HG03565 (cell line): ENCODE data around the gene LHX6.

Experiments
- ATAC-seq: cut with Tn5 transposase; IDR thresholded peaks from one replicate; pipeline ENCODE4 v1.9.1; 2021; ENCODE audit warnings: mild to moderate bottlenecking, moderate library complexity; ENCODE audit not compliant: unreplicated experiment

LHX6 gene

GRCh38 chr9:122216798-122217418, 11.8 kb downstream of the LHX6 start:
- no peak for ATAC-seq

DNA sequence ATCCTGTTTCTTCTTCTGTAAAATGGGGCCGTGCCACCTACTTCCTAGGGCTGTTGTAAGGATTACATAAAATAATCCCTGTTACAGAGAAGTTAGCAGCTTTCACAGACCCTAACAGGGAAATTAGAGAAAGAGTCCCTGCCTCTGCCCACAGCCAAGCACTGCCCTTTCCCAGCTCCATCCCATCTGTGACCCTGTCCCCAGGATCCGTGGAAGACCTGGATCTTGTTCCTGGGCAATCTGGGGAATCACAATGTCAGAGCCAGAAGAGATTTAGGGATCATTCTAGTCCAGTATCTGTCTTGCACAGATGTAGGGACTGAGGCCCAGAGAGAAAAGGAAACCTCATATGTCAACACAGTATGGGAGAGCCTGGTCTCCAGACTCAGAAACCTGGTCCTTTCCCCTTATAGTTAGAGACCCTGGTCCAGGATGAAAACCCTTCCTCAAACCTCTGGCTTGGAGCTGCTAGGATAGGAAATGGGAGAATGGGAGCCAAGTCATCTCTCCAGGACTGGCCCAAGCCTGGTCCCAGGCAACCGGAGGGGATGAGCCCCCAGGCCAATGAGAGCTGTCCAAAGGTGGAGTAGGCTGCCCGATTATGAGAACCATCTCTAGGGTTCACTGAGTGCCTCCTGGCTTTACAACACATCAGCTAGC, 12.5 kb downstream of the LHX6 start:
- ATAC-seq = no peak

DNA sequence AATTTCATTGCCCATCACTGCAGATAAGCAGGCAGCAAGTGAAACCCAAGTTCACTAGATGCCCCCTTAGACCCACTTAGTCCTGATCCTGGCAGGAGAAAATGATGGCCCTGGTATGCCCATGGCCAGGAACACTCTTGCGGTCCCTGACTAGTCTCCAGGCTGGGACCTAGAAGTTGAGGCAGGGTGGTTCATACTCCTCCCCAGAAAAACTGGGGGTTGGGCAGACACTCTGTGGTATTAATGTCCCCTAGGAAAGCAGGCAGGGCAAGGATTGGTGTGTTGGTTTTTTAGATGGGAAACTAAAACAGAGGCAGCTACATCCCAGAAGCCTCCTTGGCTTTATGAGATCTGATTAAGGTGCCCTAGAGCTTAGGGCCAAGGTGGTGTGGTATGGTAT, 13.1 kb downstream of the LHX6 start:
- ATAC-seq = no peak

DNA sequence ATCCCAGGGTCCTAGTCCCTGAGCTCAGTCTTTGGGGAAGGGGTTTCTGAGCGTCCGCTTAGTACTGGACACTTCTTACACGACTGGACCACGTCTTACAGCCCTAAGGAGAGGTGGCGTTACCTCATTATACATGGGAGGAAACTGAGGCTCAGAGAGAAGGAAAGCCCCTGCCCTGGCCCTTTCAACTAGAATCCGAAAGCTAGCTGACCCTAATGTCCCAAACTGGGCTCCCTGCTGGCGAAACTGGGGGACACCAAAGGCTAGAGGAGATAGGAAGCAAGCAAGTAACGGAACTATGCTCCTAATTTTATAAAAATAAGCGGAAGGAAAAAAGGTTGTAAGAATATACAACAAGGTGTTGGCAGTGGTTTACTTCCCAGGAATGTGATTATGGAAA, 14.2 kb downstream of the LHX6 start:
- no peak for ATAC-seq

GRCh38 chr9:122213589-122214413, 15.0 kb downstream of the LHX6 start:
- ATAC-seq = peak; percentile 44

GRCh38 chr9:122213102-122213588, 15.6 kb downstream of the LHX6 start:
- no peak for ATAC-seq

DNA sequence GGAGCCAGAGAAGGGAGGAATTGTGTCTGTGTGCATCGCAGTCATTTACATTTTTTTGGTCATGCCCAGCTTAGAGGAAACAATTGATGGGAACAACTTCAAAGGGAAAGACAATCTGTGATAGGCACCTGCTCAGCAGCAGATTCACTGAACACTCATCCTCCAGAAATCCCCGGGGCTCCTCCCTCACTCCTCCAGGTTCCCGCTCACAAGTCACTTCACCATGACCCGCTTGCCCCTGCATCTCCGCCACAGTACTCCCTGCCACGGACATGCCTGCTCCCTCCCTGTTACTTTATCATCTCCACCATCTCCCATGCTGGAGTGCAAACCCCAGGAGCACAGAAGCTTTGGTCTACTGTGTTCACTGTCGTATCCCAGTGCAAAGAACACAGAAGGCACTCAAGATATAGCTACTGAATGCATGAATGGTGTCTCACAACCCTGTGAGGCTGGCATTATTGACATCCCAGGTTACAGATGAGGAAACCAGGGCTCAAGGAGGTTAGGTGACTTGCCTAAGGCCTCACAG, 16.2 kb downstream of the LHX6 start:
- ATAC-seq = no peak

GRCh38 chr9:122209451-122209850, 19.3 kb downstream of the LHX6 start:
- no peak for ATAC-seq

- no peak for ATAC-seq
These were observed 21.7 kb downstream of the LHX6 start for GRCh38 chr9:122207096-122207495.

- ATAC-seq = no peak
These were observed 22.4 kb downstream of the LHX6 start for GRCh38 chr9:122206118-122207046.

- ATAC-seq = no peak
These were observed 23.6 kb downstream of the LHX6 start for GRCh38 chr9:122205176-122205575.

GRCh38 chr9:122204491-122204890, 24.3 kb downstream of the LHX6 start:
- no peak for ATAC-seq

DNA sequence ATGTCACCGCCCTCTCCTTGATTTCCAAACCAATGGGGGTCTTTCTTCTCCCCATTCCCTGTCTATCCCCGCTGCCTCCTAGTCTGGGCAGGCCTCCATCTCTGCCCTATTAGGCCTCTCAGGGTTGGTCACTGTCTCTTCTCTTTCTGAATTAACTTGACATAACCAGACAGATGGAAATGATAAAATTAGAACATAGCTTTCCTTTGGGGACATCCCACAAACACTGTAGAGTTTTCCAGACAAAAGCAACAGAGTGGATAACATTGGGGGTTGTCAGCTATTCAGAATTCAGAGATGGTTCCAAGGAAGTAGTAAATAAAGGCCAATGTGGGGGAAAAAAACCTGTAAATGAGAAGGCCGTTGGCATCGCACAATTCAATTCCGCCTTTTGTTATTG, 24.7 kb downstream of the LHX6 start:
- no peak for ATAC-seq

GRCh38 chr9:122202111-122202510, 26.6 kb downstream of the LHX6 start:
- no peak for ATAC-seq

- ATAC-seq = no peak
These were observed 27.1 kb downstream of the LHX6 start for GRCh38 chr9:122201641-122202040.

DNA sequence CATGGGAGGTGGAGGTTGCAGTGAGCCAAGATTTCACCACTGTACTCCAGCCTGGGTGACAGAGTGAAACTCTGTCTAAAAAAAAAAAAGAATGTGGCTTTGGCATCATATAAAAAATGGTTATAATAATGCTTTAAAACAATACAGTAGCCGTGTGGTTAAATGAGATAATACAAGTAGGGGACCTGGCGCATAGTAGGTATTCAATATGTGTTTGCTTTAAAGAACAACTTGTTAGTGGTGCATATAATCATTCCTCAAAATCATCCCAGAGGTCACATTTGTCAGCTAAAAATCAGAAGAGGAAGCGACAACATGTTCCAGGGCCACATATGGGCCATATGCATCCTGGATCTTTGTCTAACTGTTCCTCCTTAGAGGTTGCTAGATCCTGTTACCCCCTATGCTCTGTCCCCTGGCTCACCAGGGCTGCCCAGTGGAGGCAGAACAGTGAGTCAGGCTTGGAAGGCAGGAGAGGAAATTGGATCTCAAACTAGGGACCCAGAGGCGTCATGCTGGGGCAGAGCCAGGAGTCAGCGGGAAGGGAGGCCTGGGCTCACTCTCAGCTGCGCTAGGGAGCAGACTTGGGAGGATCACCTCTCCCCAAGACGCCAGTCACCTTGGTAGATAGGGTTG, 27.7 kb downstream of the LHX6 start:
- no peak for ATAC-seq

DNA sequence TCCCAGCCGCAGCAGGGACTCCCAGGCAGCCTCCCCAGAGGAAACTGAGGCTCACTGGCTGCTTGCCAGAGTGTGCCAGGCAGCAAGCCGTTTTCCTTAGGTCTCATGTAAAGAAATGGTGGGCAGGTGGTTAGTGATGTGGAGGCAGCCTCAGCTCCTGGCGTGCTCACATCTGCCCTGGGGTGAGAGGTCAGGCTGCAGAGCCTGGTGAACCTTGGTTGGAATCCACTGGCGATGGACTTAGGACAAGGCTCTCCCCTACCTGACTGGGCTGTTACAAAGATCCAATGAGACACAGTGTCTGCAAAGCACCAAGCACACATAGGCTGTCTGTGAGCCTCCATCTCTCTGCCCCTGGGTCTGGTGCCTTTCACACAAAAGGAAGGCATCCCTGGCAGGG, 30.9 kb downstream of the LHX6 start:
- no peak for ATAC-seq

DNA sequence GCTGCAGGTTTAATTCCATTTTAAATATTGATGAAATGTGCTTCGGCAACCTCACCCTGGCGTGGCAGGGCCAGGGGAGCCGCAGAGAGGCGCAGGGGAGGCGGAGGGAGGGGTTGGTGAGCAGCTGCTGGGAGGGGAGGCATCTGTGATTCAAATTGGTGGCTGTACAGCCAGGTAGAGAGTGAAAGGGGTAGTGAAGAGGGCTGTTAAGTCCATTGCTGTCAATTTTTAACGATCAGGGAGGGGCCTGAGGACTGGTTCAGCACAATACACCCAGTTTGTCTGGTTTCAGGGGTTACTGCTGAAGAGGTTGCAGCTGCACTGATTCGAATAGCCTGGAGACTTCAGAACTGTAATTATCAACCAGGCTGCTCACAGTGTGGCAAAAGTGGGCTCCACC, 31.3 kb downstream of the LHX6 start:
- ATAC-seq = no peak

- no peak for ATAC-seq
These were observed 32.9 kb downstream of the LHX6 start for GRCh38 chr9:122195875-122196274.

DNA sequence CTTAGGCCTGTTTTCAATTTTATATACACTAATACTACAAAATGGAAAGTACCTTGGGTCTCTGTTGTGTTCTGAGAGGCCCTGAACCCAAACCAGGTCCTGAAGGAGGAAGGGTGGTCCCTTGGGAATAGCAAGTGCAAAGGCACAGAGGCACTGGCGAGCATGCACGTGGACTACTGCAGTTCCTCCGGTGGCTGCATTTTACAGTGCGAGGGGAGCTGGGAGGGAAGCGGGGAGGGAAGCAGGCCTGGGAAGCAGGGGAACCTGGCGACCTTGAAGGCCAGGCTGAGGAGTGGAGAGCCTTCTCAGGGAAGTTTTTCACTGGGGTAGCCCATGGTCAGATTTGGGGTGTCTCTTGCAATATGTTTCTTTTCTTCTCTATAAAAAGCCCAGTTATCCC, 35.1 kb downstream of the LHX6 start:
- no peak for ATAC-seq
